GM18868 (cell line): ENCODE results near the gene UBXN1.

ENCODE experiments used
- ATAC-seq: cut with Tn5 transposase; IDR thresholded peaks from one replicate; pipeline ENCODE4 v1.9.1; 2021; ENCODE audit warnings: mild to moderate bottlenecking, moderate library complexity; ENCODE audit not compliant: unreplicated experiment

UBXN1 gene

DNA sequence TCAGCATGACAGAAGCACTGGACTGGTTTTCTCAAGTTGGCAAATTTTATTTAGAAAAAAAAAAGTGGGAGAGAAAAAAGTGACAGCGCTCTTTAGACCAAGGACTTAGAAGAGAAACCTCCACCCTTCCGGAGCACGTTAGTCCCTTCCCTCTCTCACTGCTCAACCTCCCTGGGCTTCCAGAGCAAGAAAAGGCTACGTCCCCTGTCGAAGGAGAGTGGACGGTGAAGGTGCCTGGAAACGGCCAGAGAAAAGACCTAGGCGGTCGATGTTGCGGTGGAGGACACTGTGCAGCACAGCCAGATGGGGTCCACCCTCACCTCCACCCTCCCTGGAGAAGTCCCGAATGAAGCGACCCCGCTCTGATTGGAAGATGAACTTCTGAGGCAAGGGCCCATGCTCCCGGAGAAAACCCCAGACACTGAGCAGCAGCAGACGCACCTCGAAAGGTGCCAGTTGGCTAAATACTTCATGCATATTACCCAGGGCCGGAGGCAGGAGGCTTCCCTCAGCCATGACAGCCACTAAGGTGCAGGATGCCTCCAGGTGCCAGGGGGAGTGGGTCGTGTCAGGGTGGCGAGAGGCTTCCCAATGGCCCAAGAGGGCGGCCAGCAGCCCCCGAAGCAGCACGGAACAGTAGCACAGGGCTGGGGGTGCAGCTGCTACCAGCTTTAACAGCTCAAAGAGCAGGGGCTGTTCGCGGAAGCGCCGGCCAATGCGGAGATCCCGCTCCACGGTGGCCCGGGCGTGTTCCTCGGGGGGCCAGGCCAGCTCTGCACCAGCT is 31.9 kb downstream of the UBXN1 start:
- ATAC-seq: no peak

DNA sequence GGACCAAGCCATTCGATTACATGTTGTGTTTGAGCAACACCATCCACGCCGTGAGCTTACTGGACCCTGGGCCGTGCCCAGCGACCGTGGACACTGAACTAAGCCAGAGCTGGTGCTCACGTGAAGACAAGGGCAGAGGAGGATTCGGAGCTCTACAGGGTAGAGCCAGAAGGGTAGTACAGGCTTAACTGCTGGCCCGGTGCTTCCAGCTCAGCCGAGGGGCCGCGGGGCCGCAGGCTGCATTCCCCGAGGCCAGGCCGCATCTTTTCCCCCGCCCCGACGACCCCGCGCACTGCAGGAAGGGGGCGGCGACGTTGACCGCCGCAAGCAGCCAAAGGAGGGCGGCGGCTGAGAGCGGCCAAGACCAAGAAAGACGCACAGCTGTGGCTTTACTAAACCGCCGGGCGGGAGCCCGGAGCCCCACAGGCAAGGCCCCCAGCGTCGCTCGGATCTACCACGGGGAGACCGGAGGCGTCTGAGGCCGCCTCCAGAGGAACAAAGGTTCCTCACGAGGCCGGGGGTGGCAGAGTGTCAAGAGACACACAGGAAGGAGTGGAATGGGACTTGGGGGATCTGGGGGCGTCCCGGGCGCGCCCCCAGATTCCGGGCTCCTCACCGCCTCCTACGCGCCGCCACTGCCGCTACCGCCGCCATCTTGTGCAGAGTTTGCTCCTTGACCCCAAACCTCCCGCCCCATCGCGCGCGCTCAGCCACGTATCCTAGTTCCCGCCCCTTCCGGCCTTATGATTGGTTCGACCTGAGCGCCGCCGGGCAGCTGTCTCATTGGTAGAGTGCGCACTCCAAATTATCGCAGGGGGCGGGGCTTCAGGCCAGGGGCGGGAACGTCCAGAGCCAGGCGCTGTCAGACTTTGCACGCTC is 32.7 kb downstream of the UBXN1 start, which contains the start of gene GANAB:
TSS of gene GANAB (minus strand) at position 668 of the 879 bp plus-strand sequence. CDS start at position 654, 14 bp downstream.
- ATAC-seq: peak; percentile 92

DNA sequence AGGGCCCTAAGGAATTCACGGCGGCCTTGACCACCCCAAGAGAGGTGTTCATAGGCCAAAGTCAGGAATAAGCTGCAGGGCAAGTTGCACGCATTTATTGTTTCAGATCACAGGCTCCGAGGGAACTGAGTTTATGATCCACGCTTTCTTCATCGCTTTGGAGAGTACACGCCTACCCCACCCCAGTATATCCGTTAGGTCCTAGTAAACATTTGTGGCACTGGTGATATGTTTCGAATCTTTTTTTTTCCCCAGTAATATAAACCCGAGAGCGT is 33.3 kb downstream of the UBXN1 start:
- ATAC-seq: no peak

DNA sequence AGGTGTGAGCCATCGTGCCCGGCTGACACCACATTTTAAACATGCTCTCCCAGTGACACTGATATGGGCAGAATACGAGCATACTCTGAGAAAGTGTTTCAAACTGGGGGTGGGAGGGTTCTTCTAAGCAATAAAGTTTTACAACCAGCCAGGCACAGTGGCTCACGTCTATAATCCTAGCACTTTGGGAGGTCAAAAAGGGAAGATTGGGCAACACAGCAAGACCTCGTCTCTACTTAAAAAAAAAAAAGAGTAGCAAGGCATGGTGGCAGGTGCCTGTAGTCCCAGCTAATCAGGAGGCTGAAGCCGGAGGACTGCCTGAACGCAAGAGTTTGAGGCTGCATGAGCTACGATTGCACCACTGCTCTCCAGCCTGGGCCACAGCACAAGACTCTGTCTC is 34.7 kb downstream of the UBXN1 start:
- ATAC-seq: no peak

DNA sequence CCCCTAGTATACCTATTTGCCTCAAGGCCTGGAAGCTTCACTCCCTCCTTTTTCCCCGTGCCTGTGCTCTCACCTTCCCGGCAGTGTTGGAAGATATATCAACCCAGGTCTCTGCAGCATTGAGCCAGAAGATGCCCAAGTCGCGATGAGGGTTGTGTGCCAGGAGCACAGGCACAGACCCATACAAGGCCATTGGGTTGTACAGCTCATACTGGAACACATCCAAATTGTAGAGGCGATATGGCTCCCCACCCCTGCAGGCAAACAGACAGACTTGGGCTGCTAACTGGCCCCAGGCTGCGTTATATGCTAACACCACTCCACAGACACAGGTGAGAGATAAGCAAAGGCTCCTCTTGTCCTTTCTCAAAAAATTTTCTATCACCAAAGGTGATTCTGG is 46.4 kb downstream of the UBXN1 start:
- no peak for ATAC-seq

DNA sequence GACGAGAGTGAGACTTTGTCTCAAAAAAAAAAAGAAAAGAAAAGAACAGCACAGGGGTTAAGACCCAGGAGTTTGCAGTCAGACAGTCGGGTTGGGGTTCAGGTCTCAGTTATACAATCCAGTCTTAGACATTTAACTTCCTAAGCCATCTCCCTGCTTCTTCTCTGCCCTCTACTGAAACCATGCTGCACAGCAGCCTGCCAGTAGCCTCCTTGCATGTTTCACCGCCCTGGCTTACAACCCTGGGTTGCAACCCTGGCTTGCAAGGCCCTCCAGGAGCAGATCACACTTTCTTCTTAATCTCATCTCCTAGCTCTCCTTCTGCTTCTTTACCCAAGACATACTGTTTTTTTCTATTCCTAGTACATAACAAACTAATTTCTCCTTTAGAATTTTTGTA is 51.2 kb downstream of the UBXN1 start:
- ATAC-seq: no peak
